ENCODE measurements around the gene MAVS.

DNA sequence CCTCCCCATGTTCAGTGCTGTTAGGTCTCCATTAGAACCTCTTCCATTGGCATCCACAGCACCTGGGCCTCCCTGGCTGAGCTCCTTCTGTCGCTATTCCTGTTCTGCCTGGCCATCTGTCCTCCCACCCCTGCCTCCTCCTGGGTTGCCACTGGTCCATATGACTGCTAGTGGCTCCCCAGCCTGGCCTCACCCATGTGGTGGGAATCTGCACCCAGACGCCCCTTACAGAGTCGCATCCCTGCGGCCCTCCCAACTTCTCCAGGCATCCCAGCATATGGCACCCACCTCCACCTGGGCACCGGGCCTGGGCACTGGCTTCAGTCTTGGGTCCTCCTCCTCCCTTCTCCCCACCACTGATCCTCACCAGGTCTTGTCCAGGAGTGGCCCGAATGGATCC is 42.8 kb upstream of the MAVS start:
- TF ChIP-seq, protein P1, sequence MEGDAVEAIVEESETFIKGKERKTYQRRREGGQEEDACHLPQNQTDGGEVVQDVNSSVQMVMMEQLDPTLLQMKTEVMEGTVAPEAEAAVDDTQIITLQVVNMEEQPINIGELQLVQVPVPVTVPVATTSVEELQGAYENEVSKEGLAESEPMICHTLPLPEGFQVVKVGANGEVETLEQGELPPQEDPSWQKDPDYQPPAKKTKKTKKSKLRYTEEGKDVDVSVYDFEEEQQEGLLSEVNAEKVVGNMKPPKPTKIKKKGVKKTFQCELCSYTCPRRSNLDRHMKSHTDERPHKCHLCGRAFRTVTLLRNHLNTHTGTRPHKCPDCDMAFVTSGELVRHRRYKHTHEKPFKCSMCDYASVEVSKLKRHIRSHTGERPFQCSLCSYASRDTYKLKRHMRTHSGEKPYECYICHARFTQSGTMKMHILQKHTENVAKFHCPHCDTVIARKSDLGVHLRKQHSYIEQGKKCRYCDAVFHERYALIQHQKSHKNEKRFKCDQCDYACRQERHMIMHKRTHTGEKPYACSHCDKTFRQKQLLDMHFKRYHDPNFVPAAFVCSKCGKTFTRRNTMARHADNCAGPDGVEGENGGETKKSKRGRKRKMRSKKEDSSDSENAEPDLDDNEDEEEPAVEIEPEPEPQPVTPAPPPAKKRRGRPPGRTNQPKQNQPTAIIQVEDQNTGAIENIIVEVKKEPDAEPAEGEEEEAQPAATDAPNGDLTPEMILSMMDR (IDR thresholded peaks at IDR 0.05; ENCODE audit: extremely low read depth in 1 of 2, insufficient read depth in 1 of 2, low read depth in 1 of 2, low read length in 2 of 2) = no peak
- TF ChIP-seq, protein P2, sequence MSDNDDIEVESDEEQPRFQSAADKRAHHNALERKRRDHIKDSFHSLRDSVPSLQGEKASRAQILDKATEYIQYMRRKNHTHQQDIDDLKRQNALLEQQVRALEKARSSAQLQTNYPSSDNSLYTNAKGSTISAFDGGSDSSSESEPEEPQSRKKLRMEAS (IDR thresholded peaks at IDR 0.05; ENCODE audit: insufficient read depth, insufficient read length) = no peak
